H1 (cell line): Measurements from ENCODE around the gene DGKD. TPM values are rescaled to one million over a fixed set of nuclear protein-coding genes. Genes with fewer than 3 reads are reported as not detected.
A peak's percentile ranks its signal among the peaks of the same experiment; 100 is the strongest.

Experiments
- CTCF ChIP-seq, 3 experiments: IDR thresholded peaks; 1 replicate in 2 of 3; 2 replicates in 1 of 3; pipeline versions ENCODE4 v1.5.1 to v1.6.1; 2011; ENCODE audit warnings: low read length in 3 of 3, mild to moderate bottlenecking in 3 of 3, inconsistent platforms in 2 of 3, low read depth in 1 of 3, moderate library complexity in 1 of 3; ENCODE audit not compliant: insufficient read depth in 1 of 3; ENCODE audit errors: control extremely low read depth in 1 of 3
- E2F6 ChIP-seq: IDR thresholded peaks from 2 replicates; pipeline ENCODE4 v1.6.1; 2012; ENCODE audit warnings: inconsistent platforms
- KDM4A ChIP-seq: IDR thresholded peaks from one replicate; pipeline ENCODE4 v1.7.1; 2012; ENCODE audit warnings: low read depth, mild to moderate bottlenecking, moderate library complexity, low read length, inconsistent platforms; ENCODE audit not compliant: severe bottlenecking
- TBP ChIP-seq: IDR thresholded peaks from 2 replicates; pipeline ENCODE4 v1.6.1; 2011; ENCODE audit warnings: low read depth, low read length, improper control_type of control experiment
- polyA plus RNA-seq, 7 experiments: library from polyadenylated mRNA; depleted of rRNA in 3 of 7; stranded (reverse) in 5 of 7; unstranded in 2 of 7; fragments of >200 nt in 5 of 7; fragments of 200-250 nt in 2 of 7; gene quantifications; 1 replicate in 5 of 7; 2 replicates in 1 of 7; 4 replicates in 1 of 7; pipeline versions ENCODE4 v1.2.1 to v1.2.3, GENCODE V29; 2011 to 2013; ENCODE audit warnings: missing spikeins in 2 of 7, mixed read lengths in 2 of 7
- total RNA-seq: library from RNA; stranded (reverse); fragmentation: NEBNext Ultra II Directional; extraction: Animal tissue kit (Norgen Biotek cat#: 25700); gene quantifications from 2 replicates; pipeline ENCODE4 v1.2.1, GENCODE V29; 2021
- TF ChIP-seq, protein P1 (sequence below): IDR thresholded peaks from 2 replicates; pipeline ENCODE4 v1.6.1; 2012; ENCODE audit warnings: inconsistent platforms

DGKD gene
- total and polyA plus RNA-seq, 2 of the 8 experiments (the other 6 are each of a cell fraction or from before 2014, with no cell fraction given): 7.7 to 30.9 TPM

DNA sequence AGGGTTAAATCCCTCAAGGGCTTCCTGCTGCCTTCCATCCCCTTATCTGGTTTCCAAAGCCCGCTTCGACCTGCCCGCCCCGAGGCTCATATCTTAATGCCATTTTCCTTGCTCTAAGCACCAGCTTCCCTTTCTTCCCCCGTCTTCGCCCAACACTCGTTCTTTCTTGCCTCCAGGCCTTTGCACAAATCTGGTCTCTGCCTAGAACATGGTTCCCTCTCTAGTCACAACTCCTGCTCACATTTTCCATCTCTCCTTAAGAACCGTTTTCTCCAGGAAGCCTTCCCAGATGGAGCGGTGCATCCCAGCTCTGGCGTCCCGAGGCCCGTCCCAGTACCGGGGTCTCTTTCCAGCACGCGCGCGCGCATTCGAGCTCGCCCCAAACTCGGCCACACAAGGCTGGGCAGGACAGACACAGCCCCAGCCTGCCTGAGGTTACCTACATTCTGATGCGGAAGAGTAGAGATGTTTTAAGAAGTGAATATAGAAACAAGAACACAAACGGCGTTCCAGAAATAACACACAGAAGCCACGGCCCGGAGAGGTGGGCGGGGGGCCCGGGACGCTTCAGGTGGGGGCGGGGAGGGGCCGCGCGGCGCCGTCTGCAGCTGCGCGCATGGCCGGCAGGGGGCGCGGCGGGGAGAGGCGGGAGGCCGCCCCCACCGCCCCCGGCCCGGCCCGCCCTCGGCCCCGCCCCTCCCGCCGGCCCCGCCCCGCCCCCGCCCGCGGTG is at the start of gene DGKD (continued):
- TF ChIP-seq CTCF (IDR thresholded peaks at IDR 0.05; ENCODE audit: control extremely low read depth in 1 of 3, insufficient read depth in 1 of 3, low read depth in 1 of 3, low read length in 3 of 3) (peak in 2 of 3 experiments; percentile 9 to 61; a peak in 1 of 4 replicates), KDM4A (peak; percentile 17), E2F6 (no peak), TBP (no peak)
- TF ChIP-seq, protein P1, sequence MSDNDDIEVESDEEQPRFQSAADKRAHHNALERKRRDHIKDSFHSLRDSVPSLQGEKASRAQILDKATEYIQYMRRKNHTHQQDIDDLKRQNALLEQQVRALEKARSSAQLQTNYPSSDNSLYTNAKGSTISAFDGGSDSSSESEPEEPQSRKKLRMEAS: peak; percentile 33; the same call in 1 of the 2 replicates
